Measurements from ENCODE around the gene ZFYVE26.
"Not testable (repeated sequence)": the region's sequence is repeated elsewhere in the genome, so short reads cannot be mapped to it uniquely, and the experiment has no call there.

ZFYVE26 gene

GRCh38 chr14:67816326-67817002 lies at the start of gene ZFYVE26:
Gene ZFYVE26, minus strand, starts transcription at chr14:67816590. Its CDS starts 627 bp downstream, at chr14:67815963.
- peak; percentile 77 to 79 for DNase-seq (ENCODE audit: low read depth in 1 of 2, low spot score in 1 of 2)

GRCh38 chr14:67863223-67863622 lies 46.8 kb upstream of the ZFYVE26 start:
- no peak for DNase-seq (ENCODE audit: low read depth in 1 of 2, low spot score in 1 of 2)

- DNase-seq (ENCODE audit: low read depth in 1 of 2, low spot score in 1 of 2) = no peak
Measured at GRCh38 chr14:67859169-67859749, 42.9 kb upstream of the ZFYVE26 start.

- DNase-seq (ENCODE audit: low read depth in 1 of 2, low spot score in 1 of 2) = no peak
Measured at GRCh38 chr14:67857778-67858350, 41.5 kb upstream of the ZFYVE26 start.

GRCh38 chr14:67856827-67857226 lies 40.4 kb upstream of the ZFYVE26 start:
- DNase-seq (ENCODE audit: low read depth in 1 of 2, low spot score in 1 of 2) = no peak

- no peak for DNase-seq (ENCODE audit: low read depth in 1 of 2, low spot score in 1 of 2)
Measured at GRCh38 chr14:67853715-67854114, 37.3 kb upstream of the ZFYVE26 start.

GRCh38 chr14:67852926-67853604 lies 36.7 kb upstream of the ZFYVE26 start:
- no peak for DNase-seq (ENCODE audit: low read depth in 1 of 2, low spot score in 1 of 2)

- no peak for DNase-seq (ENCODE audit: low read depth in 1 of 2, low spot score in 1 of 2)
Measured at GRCh38 chr14:67851785-67852410, 35.5 kb upstream of the ZFYVE26 start.

- DNase-seq (ENCODE audit: low read depth in 1 of 2, low spot score in 1 of 2) = no peak
Measured at GRCh38 chr14:67850066-67850830, 33.9 kb upstream of the ZFYVE26 start.

GRCh38 chr14:67846029-67846610 lies 29.7 kb upstream of the ZFYVE26 start:
- DNase-seq (ENCODE audit: low read depth in 1 of 2, low spot score in 1 of 2) = no peak

- DNase-seq (ENCODE audit: low read depth in 1 of 2, low spot score in 1 of 2) = no peak
Measured at GRCh38 chr14:67837011-67837624, 20.7 kb upstream of the ZFYVE26 start.

GRCh38 chr14:67835596-67835995 lies 19.2 kb upstream of the ZFYVE26 start:
- no peak for DNase-seq (ENCODE audit: low read depth in 1 of 2, low spot score in 1 of 2)

- no peak for DNase-seq (ENCODE audit: low read depth in 1 of 2, low spot score in 1 of 2)
Measured at GRCh38 chr14:67833403-67833802, 17.0 kb upstream of the ZFYVE26 start.

- DNase-seq (ENCODE audit: low read depth in 1 of 2, low spot score in 1 of 2) = no peak
Measured at GRCh38 chr14:67831113-67831512, 14.7 kb upstream of the ZFYVE26 start.

- DNase-seq (ENCODE audit: low read depth in 1 of 2, low spot score in 1 of 2) = no peak
Measured at GRCh38 chr14:67821121-67821520, 4.7 kb upstream of the ZFYVE26 start.

GRCh38 chr14:67820428-67820971 lies 4.1 kb upstream of the ZFYVE26 start:
- DNase-seq (ENCODE audit: low read depth in 1 of 2, low spot score in 1 of 2) = no peak

- peak; percentile 57 to 74 for DNase-seq (ENCODE audit: low read depth in 1 of 2, low spot score in 1 of 2)
Measured at GRCh38 chr14:67819563-67820421, 3.4 kb upstream of the ZFYVE26 start, which contains the start of gene RAD51B. Gene RAD51B, plus strand, starts transcription at chr14:67819779.

GRCh38 chr14:67818476-67818875 lies 2.1 kb upstream of the ZFYVE26 start:
- DNase-seq (ENCODE audit: low read depth in 1 of 2, low spot score in 1 of 2) = not testable (repeated sequence)
